Endothelial cell (in vitro differentiated cells): ENCODE results near the gene CBLN3. TPM values are rescaled to one million over a fixed set of nuclear protein-coding genes. Genes with fewer than 3 reads are reported as not detected.

Experiments
- DNase-seq: peaks from one replicate; pipeline ENCODE4 v3.0.0; 2021; ENCODE audit warnings: low spot score
- H3K27ac Mint-ChIP-seq: one replicate; pipeline ENCODE4 v1.8.0; 2021; ENCODE audit warnings: mixed read lengths, inconsistent platforms; ENCODE audit not compliant: unreplicated experiment
- H3K27me3 Mint-ChIP-seq: one replicate; pipeline ENCODE4 v1.8.0; 2021; ENCODE audit warnings: mild to moderate bottlenecking, moderate library complexity, mixed read lengths, inconsistent platforms; ENCODE audit not compliant: unreplicated experiment
- H3K36me3 Mint-ChIP-seq: one replicate; pipeline ENCODE4 v1.8.0; 2021; ENCODE audit warnings: mild to moderate bottlenecking, low read depth, mixed read lengths, inconsistent platforms; ENCODE audit not compliant: unreplicated experiment
- H3K4me1 Mint-ChIP-seq: one replicate; pipeline ENCODE4 v1.8.0; 2021; ENCODE audit warnings: mild to moderate bottlenecking, mixed read lengths, inconsistent platforms; ENCODE audit not compliant: unreplicated experiment
- H3K4me3 Mint-ChIP-seq: one replicate; pipeline ENCODE4 v1.8.0; 2021; ENCODE audit warnings: mild to moderate bottlenecking, mixed read lengths, inconsistent platforms; ENCODE audit not compliant: unreplicated experiment
- H3K9me3 Mint-ChIP-seq: one replicate; pipeline ENCODE4 v1.8.0; 2021; ENCODE audit warnings: mixed read lengths, inconsistent platforms; ENCODE audit not compliant: unreplicated experiment
- total RNA-seq: library from RNA; stranded (reverse); fragmentation: NEBNext Ultra II Directional; extraction: Animal tissue kit (Norgen Biotek cat#: 25700); gene quantifications from one replicate; pipeline ENCODE4 v1.2.1, GENCODE V29; 2021; ENCODE audit not compliant: unreplicated experiment
- TF ChIP-seq, protein P1 (sequence below): fragments of 200-600 bp; sonication (generic); IDR thresholded peaks from one replicate; pipeline ENCODE4 v1.5.0; 2021; ENCODE audit warnings: antibody characterized with exemption; ENCODE audit not compliant: unreplicated experiment

The CBLN3 gene
- total RNA-seq, 1 donor from 2014 or later: 1.5 TPM

DNA sequence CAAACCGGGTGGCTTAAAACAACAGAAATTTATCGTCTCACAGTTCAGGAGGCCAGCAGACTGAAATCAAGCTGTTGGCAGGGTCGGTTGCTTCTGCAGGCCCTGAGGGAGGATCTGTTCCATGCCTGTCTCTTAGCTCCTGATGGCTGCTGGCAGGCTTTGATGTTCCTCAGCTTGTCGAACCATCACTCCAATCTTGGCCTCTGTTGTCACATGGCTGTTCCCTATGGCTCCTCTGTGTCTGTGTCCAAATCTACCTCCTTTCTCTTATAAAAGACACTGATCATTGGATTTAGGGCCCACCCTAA lies 47.5 kb downstream of the CBLN3 start:
- DNase-seq: no peak
- H3K4me1 Mint-ChIP-seq: peaks cover 2% of the 10 kb centered on the region
- TF ChIP-seq, protein P1, sequence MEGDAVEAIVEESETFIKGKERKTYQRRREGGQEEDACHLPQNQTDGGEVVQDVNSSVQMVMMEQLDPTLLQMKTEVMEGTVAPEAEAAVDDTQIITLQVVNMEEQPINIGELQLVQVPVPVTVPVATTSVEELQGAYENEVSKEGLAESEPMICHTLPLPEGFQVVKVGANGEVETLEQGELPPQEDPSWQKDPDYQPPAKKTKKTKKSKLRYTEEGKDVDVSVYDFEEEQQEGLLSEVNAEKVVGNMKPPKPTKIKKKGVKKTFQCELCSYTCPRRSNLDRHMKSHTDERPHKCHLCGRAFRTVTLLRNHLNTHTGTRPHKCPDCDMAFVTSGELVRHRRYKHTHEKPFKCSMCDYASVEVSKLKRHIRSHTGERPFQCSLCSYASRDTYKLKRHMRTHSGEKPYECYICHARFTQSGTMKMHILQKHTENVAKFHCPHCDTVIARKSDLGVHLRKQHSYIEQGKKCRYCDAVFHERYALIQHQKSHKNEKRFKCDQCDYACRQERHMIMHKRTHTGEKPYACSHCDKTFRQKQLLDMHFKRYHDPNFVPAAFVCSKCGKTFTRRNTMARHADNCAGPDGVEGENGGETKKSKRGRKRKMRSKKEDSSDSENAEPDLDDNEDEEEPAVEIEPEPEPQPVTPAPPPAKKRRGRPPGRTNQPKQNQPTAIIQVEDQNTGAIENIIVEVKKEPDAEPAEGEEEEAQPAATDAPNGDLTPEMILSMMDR: no peak
- H3K27me3 Mint-ChIP-seq: peaks cover 6% of the 10 kb centered on the region
- no peak overlapping the region for H3K4me3 Mint-ChIP-seq
- no peaks in the 10 kb centered on the region for H3K9me3 Mint-ChIP-seq
- no peak overlapping the region for H3K27ac Mint-ChIP-seq
- peaks cover 2% of the 10 kb centered on the region for H3K36me3 Mint-ChIP-seq

DNA sequence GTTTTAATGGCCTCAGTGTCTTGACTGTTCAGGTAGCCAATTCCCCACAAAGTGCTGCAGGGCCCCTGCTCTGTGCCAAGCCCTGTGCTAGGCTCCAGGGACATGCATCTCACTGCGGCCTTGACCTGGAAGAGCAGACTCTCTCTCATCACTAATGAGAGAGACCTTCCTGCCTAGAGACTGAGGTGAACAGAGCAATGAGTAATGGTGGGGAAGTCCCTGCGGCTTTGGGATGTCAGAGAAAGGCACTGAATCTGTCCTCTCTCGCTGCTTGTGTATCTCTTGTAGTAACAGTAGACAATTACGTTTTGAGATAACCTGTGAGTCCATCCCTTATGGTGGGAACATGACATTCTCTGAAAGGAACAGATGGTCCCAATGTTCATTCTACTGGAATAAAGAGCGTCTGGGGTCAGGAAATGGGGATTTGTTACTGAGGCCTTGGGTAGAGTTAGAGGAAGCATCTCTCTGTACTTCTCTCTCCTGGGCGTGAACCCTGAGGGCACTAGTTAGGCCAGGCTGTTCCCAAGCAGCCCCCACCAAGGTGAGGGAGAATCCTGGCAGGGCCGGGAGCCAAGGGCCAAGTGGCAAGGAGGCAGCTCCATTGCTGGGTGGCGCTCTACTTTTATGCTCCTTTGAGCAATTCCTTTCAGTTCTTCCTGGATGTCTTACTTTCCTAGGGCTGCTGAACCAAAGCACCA lies 48.0 kb downstream of the CBLN3 start:
- Mint-ChIP-seq H3K27ac (no peak overlapping the region), H3K4me1 (peaks cover 6% of the 10 kb centered on the region), H3K27me3 (peaks cover 3% of the 10 kb centered on the region), H3K36me3 (peaks cover 4% of the 10 kb centered on the region), H3K4me3 (no peak overlapping the region), H3K9me3 (no peaks in the 10 kb centered on the region)
- no peak for DNase-seq
- TF ChIP-seq, protein P1: no peak

- no peaks in the 10 kb centered on the region for H3K9me3 Mint-ChIP-seq
- peaks cover 6% of the 10 kb centered on the region for H3K4me1 Mint-ChIP-seq
- H3K27me3 Mint-ChIP-seq: peaks cover 5% of the 10 kb centered on the region
- H3K4me3 Mint-ChIP-seq: no peak overlapping the region
- peaks cover 4% of the 10 kb centered on the region for H3K36me3 Mint-ChIP-seq
- TF ChIP-seq, protein P1: no peak
- H3K27ac Mint-ChIP-seq: no peak overlapping the region
- DNase-seq: no peak
These were observed 49.3 kb downstream of the CBLN3 start for GRCh38 chr14:24379907-24380730.

DNA sequence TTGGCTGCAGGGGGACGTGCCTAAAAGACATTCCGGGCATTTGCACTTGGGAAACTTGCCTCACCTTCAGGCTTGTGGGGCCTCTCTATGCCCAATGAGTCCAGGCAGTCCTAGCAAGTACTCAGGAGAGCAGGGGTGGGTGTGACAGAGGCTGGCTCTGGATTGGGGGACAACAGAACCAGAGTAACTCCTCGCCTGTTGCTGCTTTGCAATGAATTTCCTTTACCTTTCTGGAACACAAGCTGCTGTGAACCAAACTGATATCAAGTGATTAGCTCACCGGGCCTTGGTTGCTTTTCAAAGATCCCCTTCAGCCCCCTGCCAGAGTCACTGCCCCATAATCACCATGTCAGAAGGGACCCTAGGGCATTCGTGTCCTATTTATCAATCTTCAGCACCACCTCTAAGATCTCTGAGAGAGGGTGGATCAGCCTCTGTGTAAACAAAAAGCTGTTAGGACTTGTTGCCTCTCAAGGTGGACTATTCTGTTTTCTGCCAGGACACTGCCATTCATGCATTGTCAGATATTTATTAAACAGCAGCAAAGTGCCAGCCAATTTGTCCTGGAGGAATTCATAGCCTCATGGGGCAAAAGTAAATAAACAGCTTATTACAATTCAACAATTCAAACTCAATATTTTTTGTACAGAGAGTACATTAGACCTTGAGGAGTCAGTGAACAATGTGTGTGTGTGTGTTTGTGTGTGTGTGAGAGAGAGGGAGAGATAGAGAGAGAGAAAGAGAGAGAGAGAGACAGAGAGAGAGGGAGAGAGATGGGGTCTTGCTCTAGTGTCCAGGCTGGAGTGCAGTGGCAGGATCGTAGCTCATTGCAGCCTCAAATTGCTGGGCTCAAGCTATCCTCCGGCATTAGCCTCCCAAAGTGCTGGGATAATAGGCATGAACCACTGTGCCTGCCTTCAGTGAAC lies 50.2 kb downstream of the CBLN3 start:
- no peak overlapping the region for H3K27ac Mint-ChIP-seq
- TF ChIP-seq, protein P1: no peak
- no peak for DNase-seq

More for the DNA sequence above, 50.2 kb downstream of the CBLN3 start:
- Mint-ChIP-seq H3K4me3 (no peak overlapping the region), H3K9me3 (no peaks in the 10 kb centered on the region), H3K27me3 (peaks cover 5% of the 10 kb centered on the region), H3K36me3 (peaks cover 4% of the 10 kb centered on the region), H3K4me1 (peaks cover 6% of the 10 kb centered on the region)
